Fibroblast of gingiva (primary cell): ENCODE results near the gene PCDHA1.
"Not testable (repeated sequence)": the region's sequence is repeated elsewhere in the genome, so short reads cannot be mapped to it uniquely, and the experiment has no call there.

Source experiments
- DNase-seq: peaks from one replicate; pipeline ENCODE4 v3.0.0-alpha.2; 2011; ENCODE audit warnings: low read depth

PCDHA1 gene

DNA sequence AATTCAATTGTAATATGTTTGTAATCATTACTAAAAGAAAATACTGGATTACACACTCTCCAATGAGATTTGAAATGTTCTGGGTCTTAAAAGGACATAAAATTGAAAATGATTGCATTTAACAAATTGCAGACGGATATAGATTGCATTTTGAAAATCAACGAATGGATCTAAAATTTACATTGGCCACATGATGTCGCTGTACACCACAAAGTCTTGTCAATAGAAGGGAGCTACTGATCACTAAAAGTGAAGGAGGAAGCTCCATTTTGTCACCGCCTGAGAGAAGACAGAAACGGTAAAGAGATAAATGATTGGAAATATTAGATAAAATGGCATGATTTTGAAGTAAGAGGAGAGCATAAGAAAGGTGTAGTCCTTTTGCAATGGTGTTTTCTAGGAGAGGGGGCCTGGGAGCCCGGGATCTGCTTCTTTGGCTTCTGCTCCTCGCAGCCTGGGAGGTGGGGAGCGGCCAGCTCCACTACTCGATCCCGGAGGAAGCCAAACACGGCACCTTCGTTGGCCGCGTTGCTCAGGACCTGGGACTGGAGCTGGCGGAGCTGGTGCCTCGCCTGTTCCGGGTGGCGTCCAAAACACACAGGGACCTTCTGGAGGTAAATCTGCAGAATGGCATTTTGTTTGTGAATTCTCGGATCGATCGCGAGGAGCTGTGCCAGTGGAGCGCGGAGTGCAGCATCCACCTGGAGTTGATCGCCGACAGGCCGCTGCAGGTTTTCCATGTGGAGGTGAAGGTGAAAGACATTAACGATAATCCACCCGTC lies at the start of gene PCDHA1:
Gene PCDHA1 (plus strand): TSS at position 236 of the 782 bp plus-strand sequence.
- no peak for DNase-seq

DNA sequence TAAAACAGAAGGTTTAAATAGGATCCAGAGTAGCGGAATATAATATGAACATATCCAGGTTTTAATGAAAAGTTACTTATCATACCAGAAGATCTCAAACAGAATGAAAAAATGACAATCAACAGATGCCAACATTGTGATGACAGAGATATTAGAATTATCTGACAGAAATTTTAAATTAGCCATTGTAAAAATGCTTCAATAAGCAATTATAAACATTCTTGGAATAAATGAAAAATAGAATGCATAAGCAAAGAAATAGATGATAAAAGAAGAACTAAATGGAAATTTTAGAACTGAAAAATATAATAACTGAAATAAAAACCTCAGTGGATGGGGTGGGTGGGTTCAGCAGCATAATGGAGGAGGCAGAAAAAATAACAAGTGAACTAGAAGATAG lies 48.5 kb upstream of the PCDHA1 start:
- no peak for DNase-seq

DNA sequence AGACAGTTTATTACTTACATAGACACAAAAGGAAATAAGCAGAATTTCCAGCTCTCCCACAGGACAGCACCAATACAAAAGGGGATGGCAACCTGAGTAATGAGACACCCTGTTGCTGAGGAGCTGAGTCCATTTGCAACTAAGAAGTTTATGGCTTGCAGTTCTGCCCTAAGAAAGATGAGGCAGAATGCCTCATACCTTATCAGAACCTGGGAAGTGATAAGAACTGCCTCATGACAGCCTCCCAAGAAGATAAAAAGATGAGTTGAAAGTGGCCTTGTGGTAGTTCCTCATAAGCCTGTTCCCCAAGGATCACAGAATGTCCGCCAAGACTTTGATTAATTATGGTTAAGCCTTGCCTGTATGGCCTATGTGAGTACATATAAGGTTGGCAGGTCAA lies 44.0 kb upstream of the PCDHA1 start:
- DNase-seq: no peak

DNA sequence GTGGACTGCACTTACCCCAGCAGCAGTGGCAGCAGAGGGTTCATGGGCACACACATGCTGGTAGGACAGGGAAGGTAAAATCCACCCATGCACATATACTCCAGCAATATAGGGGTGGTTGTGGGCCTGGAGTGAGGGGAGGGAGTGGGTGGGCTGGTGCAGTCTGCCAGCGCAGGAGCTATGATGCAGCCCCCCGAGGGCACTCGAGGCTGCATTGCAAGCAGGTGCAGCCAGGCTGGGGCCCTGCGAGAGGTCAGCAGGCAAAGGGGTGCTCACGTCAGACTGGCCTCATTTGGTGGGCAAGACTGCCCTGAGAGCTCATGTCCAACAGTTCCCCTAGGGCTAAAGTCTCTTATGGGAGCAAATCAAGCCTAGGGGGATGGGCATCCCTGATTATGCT lies 32.4 kb upstream of the PCDHA1 start:
- no peak for DNase-seq

DNA sequence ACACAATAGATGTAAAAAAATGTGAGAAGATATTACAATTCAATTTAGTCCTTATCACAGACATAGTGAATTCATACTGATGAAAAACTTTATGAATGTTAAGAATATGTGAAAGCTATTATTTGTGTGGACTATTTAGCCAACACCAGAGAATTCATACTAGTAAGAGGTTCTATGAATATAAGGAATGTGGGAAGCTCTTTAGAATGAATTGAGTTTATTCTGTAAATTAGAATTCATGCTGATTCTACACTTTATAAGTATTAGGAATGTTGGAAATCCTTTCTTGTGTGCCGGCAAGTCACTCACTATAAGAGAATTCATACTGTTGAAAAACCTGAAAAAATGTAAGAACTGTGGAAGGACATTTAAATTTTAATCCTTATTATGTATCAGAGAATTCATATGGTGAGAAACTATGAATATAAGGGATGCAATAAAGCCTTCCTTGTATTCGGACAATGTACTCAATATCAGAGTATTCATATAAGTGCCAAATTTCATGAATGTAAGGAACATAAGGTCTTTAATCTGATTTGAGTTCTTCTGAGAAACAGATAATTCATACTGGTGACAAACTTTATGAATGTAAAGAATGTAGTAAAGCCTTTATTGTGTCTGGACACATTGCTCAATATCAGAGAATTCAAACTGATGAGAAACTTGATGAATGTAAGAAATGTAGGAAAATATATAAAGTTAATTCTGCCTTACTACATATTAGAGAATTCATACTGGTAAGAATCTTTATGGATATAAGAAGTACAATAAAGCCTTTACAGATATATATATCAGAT lies 21.6 kb upstream of the PCDHA1 start:
- DNase-seq: no peak

DNA sequence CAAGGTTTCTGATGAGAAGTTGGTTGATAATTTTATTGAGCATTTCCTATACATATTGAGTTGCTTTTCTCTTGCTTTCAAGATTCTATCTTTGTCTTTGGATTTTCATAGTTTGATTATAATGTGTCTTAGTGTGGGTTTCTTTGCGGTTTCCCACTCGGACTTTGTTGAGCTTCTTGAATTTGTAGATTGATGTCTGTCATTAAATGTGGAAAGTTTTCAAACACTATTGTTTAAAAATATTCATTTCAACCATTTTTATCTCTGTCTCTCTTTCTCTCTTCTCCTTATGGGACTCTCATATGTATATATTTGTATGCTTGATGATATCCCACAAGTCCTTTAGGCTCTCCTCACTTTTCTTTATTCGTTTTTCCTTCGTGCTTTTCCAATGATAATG lies 18.5 kb upstream of the PCDHA1 start:
- no peak for DNase-seq

DNA sequence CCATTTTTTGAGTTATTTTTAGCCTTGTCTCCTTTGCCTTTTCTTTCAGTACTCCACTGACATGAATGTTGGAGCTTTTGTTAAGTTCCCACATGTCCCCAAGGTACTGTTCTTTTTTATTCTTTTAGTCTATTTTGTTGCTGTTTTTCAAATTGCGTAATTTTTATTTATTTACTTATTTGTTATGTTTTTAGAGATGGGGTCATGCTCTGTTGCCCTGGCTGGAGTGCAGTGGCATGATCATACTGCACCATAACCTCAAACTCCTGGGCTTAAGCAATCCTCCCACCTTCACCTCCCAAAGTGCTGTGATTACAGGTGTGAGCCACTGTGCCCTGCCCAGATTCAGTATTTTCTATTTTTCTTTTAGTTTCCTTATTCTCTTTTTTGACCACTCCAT lies 5.4 kb upstream of the PCDHA1 start:
- no peak for DNase-seq

DNA sequence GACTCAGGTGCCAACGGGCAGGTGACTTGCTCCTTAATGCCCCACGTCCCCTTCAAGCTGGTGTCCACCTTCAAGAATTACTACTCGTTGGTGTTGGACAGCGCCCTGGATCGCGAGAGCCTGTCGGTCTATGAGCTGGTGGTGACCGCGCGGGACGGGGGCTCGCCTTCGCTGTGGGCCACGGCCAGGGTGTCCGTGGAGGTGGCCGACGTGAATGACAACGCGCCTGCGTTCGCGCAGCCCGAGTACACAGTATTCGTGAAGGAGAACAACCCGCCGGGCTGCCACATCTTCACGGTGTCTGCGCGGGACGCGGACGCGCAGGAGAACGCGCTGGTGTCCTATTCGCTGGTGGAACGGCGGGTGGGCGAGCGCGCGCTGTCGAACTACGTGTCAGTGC lies 1.5 kb downstream of the PCDHA1 start:
- not testable (repeated sequence) for DNase-seq

DNA sequence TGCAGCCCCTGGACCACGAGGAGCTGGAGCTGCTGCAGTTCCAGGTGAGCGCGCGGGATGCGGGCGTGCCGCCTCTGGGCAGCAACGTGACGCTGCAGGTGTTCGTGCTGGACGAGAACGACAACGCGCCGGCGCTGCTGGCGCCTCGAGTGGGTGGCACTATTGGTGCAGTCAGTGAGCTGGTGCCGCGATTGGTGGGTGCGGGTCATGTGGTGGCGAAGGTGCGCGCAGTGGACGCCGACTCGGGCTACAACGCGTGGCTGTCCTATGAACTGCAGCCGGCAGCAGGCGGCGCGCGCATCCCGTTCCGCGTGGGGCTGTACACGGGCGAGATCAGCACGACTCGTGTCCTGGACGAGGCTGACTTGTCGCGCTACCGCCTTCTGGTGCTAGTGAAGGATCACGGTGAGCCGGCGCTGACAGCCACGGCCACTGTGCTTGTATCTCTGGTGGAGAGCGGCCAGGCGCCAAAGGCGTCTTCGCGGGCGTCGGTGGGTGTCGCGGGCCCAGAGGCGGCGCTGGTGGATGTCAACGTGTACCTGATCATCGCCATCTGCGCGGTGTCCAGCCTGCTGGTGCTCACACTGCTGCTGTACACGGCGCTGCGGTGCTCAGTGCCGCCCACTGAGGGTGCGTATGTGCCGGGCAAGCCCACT lies 2.0 kb downstream of the PCDHA1 start:
- not testable (repeated sequence) for DNase-seq

DNA sequence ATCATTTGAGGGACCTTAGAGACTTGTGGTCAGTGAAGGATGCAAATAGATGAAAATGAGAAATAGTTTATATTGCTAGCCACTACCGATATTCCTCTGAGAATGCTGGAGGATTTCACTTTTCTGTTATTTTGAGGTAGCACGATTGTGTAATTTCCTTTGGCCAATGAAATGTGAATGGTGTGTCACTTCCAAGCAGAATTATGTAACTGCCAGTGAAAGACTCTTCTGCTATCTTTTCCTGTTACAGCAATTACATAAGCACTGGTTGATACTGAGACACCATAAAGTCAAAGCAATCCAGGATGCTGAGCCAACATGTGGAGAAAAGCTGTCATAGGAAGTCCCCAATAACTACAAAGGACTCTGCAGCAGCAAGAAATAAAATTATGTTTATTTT lies 5.1 kb downstream of the PCDHA1 start:
- DNase-seq: no peak

DNA sequence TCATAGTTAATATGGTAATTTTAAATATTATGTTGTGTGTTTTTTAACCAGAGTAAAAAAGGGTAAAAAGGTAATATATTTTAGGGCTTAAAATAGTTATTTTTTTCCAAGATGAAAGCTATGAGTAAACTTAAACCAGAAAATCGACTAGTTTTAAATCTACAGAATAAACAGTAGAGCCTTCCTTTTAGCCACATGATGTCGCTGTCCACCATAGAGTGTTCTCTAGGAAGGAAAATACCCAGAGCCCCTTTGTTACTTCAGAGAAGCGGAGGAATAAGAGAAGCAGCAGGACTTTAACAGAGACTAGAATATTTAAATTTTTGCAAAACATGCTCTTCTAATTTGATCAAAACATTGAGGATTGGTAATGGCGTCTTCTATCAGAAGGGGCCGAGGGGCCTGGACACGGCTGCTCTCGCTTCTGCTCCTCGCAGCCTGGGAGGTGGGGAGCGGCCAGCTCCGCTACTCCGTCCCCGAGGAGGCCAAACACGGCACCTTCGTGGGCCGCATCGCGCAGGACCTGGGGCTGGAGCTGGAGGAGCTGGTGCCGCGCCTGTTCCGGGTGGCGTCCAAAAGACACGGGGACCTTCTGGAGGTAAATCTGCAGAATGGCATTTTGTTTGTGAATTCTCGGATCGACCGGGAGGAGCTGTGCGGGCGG lies 8.8 kb downstream of the PCDHA1 start, which contains the start of gene PCDHA2:
Gene PCDHA2 (plus strand): TSS at position 258 of the 664 bp plus-strand sequence.
- no peak for DNase-seq

DNA sequence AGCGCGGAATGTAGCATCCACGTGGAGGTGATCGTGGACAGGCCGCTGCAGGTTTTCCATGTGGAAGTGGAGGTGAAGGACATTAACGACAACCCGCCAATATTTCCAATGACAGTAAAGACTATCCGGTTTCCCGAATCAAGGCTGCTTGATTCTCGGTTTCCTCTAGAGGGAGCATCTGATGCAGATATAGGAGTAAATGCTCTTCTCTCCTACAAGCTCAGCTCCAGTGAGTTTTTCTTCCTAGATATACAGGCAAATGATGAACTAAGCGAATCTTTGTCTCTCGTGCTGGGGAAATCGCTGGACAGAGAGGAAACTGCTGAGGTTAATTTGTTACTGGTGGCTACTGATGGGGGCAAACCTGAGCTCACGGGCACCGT lies 9.3 kb downstream of the PCDHA1 start:
- DNase-seq: no peak

DNA sequence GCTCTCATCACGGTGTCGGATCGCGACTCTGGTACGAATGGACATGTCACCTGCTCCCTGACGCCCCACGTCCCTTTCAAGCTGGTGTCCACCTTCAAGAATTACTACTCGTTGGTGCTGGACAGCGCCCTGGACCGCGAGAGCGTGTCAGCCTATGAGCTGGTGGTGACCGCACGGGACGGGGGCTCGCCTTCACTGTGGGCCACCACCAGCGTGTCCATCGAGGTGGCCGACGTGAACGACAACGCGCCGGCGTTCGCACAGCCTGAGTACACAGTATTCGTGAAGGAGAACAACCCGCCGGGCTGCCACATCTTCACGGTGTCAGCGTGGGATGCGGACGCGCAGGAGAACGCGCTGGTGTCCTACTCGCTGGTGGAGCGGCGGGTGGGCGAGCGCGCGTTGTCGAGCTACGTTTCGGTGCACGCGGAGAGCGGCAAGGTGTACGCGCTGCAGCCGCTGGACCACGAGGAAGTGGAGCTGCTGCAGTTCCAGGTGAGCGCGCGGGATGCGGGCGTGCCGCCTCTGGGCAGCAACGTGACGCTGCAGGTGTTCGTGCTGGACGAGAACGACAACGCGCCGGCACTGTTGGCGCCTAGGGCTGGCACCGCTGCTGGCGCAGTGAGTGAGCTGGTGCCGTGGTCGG lies 10.3 kb downstream of the PCDHA1 start:
- DNase-seq: not testable (repeated sequence)

DNA sequence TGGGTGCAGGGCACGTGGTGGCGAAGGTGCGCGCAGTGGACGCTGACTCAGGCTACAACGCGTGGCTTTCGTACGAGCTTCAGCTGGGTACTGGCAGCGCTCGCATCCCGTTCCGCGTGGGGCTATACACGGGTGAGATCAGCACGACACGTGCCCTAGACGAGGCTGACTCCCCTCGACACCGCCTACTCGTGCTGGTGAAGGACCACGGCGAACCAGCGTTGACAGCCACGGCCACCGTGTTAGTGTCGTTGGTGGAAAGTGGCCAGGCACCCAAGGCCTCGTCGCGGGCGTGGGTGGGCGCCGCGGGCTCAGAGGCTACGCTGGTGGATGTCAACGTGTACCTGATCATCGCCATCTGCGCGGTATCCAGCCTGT lies 10.8 kb downstream of the PCDHA1 start:
- DNase-seq: no peak

DNA sequence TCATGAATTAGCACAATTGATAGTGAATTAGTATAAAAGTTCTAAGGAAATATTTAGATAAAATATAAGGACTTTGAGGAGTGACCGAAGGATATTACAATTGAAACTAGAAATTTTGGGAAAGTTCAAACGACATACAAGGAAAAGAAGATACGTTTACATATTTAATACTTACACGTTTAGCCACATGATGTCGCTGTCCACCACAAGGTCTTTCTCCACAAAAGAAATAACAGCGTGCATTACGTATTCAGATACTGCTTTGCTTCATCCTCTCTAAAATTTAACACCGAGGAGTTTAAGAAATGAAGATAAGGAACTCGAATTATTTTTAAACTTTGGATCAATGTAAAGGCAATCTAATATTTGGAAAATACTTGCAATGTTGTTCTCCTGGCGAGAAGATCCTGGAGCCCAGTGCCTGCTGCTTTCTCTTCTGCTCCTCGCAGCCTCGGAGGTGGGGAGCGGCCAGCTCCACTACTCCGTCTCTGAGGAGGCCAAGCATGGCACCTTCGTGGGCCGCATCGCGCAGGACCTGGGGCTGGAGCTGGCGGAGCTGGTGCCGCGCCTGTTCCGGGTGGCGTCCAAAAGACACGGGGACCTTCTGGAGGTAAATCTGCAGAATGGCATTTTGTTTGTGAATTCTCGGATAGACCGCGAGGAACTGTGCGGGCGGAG lies 15.0 kb downstream of the PCDHA1 start, which contains the start of gene PCDHA3:
Gene PCDHA3 (plus strand): TSS at position 242 of the 678 bp plus-strand sequence.
- no peak for DNase-seq

DNA sequence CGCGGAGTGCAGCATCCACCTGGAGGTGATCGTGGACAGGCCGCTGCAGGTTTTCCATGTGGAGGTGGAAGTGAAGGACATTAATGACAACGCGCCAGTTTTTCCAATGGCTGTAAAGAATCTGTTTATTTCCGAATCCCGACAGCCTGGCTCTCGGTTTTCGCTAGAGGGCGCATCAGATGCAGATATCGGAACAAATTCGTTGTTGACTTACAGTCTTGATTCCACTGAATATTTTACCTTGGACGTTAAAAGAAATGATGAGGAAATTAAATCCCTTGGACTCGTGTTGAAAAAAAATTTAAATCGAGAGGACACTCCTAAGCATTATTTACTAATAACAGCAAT lies 15.5 kb downstream of the PCDHA1 start:
- no peak for DNase-seq

DNA sequence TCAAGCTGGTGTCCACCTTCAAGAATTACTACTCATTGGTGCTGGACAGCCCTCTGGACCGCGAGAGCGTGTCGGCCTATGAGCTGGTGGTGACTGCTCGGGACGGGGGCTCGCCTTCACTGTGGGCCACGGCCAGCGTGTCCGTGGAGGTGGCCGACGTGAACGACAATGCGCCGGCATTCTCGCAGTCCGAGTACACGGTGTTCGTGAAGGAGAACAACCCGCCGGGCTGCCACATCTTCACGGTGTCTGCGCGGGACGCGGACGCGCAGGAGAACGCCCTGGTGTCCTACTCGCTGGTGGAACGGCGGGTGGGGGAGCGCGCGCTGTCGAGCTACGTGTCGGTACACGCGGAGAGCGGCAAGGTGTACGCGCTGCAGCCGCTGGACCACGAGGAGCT lies 16.4 kb downstream of the PCDHA1 start:
- DNase-seq: not testable (repeated sequence)

DNA sequence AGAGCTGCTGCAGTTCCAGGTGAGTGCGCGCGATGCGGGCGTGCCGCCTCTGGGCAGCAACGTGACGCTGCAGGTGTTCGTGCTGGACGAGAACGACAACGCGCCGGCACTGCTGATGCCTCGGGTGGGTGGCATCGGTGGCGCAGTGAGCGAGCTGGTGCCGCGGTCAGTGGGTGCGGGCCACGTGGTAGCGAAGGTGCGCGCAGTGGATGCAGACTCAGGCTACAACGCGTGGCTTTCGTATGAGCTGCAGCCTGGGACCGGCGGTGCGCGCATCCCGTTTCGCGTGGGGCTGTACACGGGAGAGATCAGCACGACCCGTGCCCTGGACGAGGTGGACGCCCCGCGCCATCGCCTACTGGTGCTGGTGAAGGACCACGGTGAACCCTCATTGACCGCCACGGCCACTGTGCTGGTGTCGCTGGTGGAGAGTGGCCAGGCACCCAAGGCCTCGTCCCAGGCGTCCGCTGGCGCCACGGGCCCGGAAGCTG lies 16.9 kb downstream of the PCDHA1 start:
- no peak for DNase-seq

DNA sequence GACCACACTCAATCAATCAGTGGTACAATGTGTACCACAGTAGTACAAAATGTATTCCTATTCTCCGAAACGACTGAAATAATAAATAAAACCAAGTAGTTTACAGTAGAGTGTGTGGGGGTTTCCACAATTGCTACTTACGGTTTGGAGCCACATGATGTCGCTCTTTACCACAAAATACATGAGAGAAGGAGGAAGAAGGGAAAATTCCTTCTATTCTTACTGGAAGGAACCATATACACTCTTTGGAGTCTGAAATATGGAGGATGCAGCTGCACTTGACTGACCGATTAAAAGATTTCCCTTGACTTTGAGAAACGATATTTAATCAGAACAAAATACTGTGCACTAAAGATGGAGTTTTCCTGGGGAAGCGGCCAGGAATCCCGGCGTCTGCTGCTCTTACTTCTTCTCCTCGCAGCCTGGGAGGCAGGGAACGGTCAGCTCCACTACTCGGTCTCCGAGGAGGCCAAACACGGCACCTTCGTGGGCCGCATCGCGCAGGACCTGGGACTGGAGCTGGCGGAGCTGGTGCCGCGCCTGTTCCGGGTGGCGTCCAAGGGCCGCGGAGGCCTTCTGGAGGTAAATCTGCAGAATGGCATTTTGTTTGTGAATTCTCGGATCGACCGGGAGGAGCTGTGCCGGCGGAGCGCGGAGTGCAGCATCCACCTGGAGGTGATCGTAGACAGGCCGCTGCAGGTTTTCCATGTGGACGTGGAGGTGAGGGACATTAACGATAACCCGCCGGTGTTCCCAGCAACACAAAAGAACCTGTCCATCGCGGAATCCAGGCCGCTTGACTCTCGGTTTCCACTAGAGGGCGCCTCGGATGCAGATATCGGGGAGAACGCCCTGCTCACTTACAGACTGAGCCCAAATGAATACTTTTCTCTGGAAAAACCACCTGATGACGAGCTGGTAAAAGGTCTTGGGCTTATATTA lies 21.2 kb downstream of the PCDHA1 start, which contains the start of gene PCDHA4:
Gene PCDHA4 (plus strand): TSS at position 235 of the 942 bp plus-strand sequence.
- no peak for DNase-seq
